Endothelial cell of umbilical vein (primary cell): ENCODE data around the gene FAM168B. TPM values are rescaled to one million over a fixed set of nuclear protein-coding genes. Genes with fewer than 3 reads are reported as not detected.

Experiments used
- BruUV-seq: library from RNA; stranded (reverse); fragments of 400-500 nt; replicated peaks from 2 replicates; lab custom pipeline; 2021; lab: Mats Ljungman, UMichigan
- CTCF ChIA-PET: fragments of 300-600, 350-600 bp; sonication (Branson Sonifier 250); formaldehyde crosslinking; loops from one replicate; lab custom pipeline; 2021; ENCODE audit warnings: antibody characterized with exemption, inconsistent platforms; lab: Charles Lee
- POLR2A ChIA-PET: fragments of 300-600, 350-600 bp; sonication (Branson Sonifier 250); formaldehyde crosslinking; loops from one replicate; lab custom pipeline; 2021; ENCODE audit warnings: antibody characterized with exemption, inconsistent platforms; lab: Charles Lee
- DNase-seq: peaks from one replicate; pipeline ENCODE4 v3.0.0-alpha.2; 2011; ENCODE audit warnings: low read depth, low spot score
- FAIRE-seq: peaks from 2 replicates; lab custom pipeline; 2011; peaks lifted over from hg19 to GRCh38; lab: Jason Lieb, UNC
- H2AFZ ChIP-seq: 2 replicates; pipeline ENCODE4 v1.6.0; 2012; ENCODE audit warnings: low read depth, low read length, control low read depth, inconsistent platforms
- H3K27ac ChIP-seq: 2 replicates; pipeline ENCODE4 v1.5.1; 2011; ENCODE audit warnings: low read depth, mild to moderate bottlenecking, control low read depth, low read length, moderate library complexity; ENCODE audit not compliant: insufficient read depth
- H3K27me3 ChIP-seq, 2 experiments: 2 replicates each; pipeline versions ENCODE4 v1.6.0 to v1.6.1; 2011; ENCODE audit warnings: low read length in 2 of 2, mixed read lengths in 1 of 2; ENCODE audit not compliant: control insufficient read depth in 2 of 2, insufficient read depth in 2 of 2
- H3K36me3 ChIP-seq, 2 experiments: 2 replicates in 1 of 2; 3 replicates in 1 of 2; pipeline ENCODE4 v1.5.1; 2011; ENCODE audit warnings: low read length in 2 of 2, mild to moderate bottlenecking in 1 of 2, moderate library complexity in 1 of 2; ENCODE audit not compliant: control insufficient read depth in 2 of 2, insufficient read depth in 2 of 2; ENCODE audit errors: extremely low read depth in 1 of 2
- H3K4me1 ChIP-seq: 3 replicates; pipeline ENCODE4 v1.5.1; 2011; ENCODE audit warnings: mild to moderate bottlenecking, low read length; ENCODE audit not compliant: control insufficient read depth, insufficient read depth; ENCODE audit errors: extremely low read depth
- H3K4me2 ChIP-seq: 2 replicates; pipeline ENCODE4 v1.6.1; 2011; ENCODE audit warnings: low read length, control low read depth, mixed read lengths; ENCODE audit not compliant: insufficient read depth
- H3K4me3 ChIP-seq, 3 experiments: fragments of 200-600 bp in 1 of 3; sonication (generic), shearing (Covaris generic) in 1 of 3; replicated peaks in 1 of 3; 2 replicates each; pipeline ENCODE4 v1.5.1; 2011 to 2016; ENCODE audit warnings: control low read depth in 3 of 3, low read length in 3 of 3, mild to moderate bottlenecking in 2 of 3, inconsistent platforms in 1 of 3, low read depth in 1 of 3, moderate library complexity in 1 of 3; ENCODE audit not compliant: insufficient read depth in 1 of 3
- H3K79me2 ChIP-seq: 2 replicates; pipeline ENCODE4 v1.6.0; 2012; ENCODE audit warnings: low read length, inconsistent platforms; ENCODE audit not compliant: control insufficient read depth, insufficient read depth
- H3K9ac ChIP-seq: replicated peaks from 2 replicates; pipeline ENCODE3; 2011; ENCODE audit warnings: low read length, control low read depth; ENCODE audit not compliant: insufficient read depth; ENCODE audit errors: extremely low read depth
- H3K9me1 ChIP-seq: replicated peaks from 3 replicates; pipeline ENCODE4 v1.6.0; 2011; ENCODE audit warnings: mild to moderate bottlenecking, low read length; ENCODE audit not compliant: control insufficient read depth, insufficient read depth; ENCODE audit errors: extremely low read depth
- H3K9me3 ChIP-seq: replicated peaks from 2 replicates; pipeline ENCODE4 v1.5.1; 2012; ENCODE audit warnings: low read length, inconsistent platforms; ENCODE audit not compliant: control insufficient read depth, insufficient read depth
- H4K20me1 ChIP-seq: replicated peaks from 2 replicates; pipeline ENCODE3; 2011; ENCODE audit warnings: mild to moderate bottlenecking, low read length; ENCODE audit not compliant: control insufficient read depth, insufficient read depth; ENCODE audit errors: extremely low read depth
- CTCF ChIP-seq, 2 donors: IDR thresholded peaks; 1 replicate in 1 of 2; 2 replicates in 1 of 2; pipeline ENCODE4 v1.5.1; 2011; ENCODE audit warnings: low read length in 2 of 2, mild to moderate bottlenecking in 2 of 2, moderate library complexity in 2 of 2, control low read depth in 1 of 2, inconsistent platforms in 1 of 2, low read depth in 1 of 2; ENCODE audit not compliant: insufficient read depth in 1 of 2; ENCODE audit errors: extremely low read depth in 1 of 2
- EZH2 ChIP-seq: IDR thresholded peaks from 2 replicates; pipeline ENCODE4 v1.6.1; 2012; ENCODE audit warnings: borderline replicate concordance, low read depth, mild to moderate bottlenecking, moderate library complexity, low read length, inconsistent platforms; ENCODE audit not compliant: severe bottlenecking
- FOS ChIP-seq: IDR thresholded peaks from 2 replicates; pipeline ENCODE4 v1.6.1; 2011; ENCODE audit warnings: mild to moderate bottlenecking, low read length, moderate library complexity, borderline replicate concordance; ENCODE audit not compliant: insufficient read depth
- GATA2 ChIP-seq: IDR thresholded peaks from 2 replicates; pipeline ENCODE4 v1.7.0; 2011; ENCODE audit warnings: low read depth, mild to moderate bottlenecking, moderate library complexity, mixed read lengths, low read length; ENCODE audit not compliant: insufficient read length, insufficient read depth
- JUN ChIP-seq: IDR thresholded peaks from 2 replicates; pipeline ENCODE4 v1.6.1; 2011; ENCODE audit warnings: borderline replicate concordance, low read depth; ENCODE audit not compliant: insufficient read length, insufficient read depth
- MAX ChIP-seq: IDR thresholded peaks from 2 replicates; pipeline ENCODE4 v1.6.1; 2011; ENCODE audit not compliant: insufficient read depth, insufficient read length
- MYC ChIP-seq: IDR thresholded peaks from one replicate; pipeline ENCODE4 v1.6.1; 2011; ENCODE audit warnings: mild to moderate bottlenecking, low read depth, low read length
- POLR2A ChIP-seq: IDR thresholded peaks from 2 replicates; pipeline ENCODE4 v1.6.1; 2012; ENCODE audit warnings: low read depth, mild to moderate bottlenecking, control low read depth, low read length
- POLR2AphosphoS5 ChIP-seq: IDR thresholded peaks from 2 replicates; pipeline ENCODE4 v1.6.1; 2012; ENCODE audit warnings: low read depth, mild to moderate bottlenecking, control low read depth, low read length, moderate library complexity; ENCODE audit not compliant: insufficient read depth
- dilution Hi-C: fragments of 300-500 bp; cut with MboI; formaldehyde crosslinking; loops from one replicate; pipeline ENCODE4 v1.15.0; 2019; ENCODE audit warnings: low sequenced_read_pairs; ENCODE audit not compliant: extremely low pct_ligation_motif_present
- intact Hi-C: fragments of 100-400 bp; cut with micrococcal nuclease; formaldehyde crosslinking; loops from one replicate; pipeline ENCODE4 v1.10.0; 2022
- polyA plus RNA-seq, 4 experiments: library from polyadenylated mRNA; depleted of rRNA in 3 of 4; stranded (reverse) in 3 of 4; unstranded in 1 of 4; fragments of >200 nt; gene quantifications; 2 replicates each; pipeline versions ENCODE4 v1.2.1 to v1.2.3, GENCODE V29; 2011 to 2012; ENCODE audit warnings: missing spikeins in 1 of 4
- total RNA-seq: library from RNA; stranded (reverse); gene quantifications from 2 replicates; pipeline ENCODE4 v1.2.3, GENCODE V29; 2021

The FAM168B gene
- total and polyA plus RNA-seq, 2 donors (not counting 3 experiments of a cell fraction or from before 2014, with no cell fraction given), result 109 to 183 TPM

- DNase-seq, result no peak
- Histone ChIP-seq H3K9me3 (no peaks in the 10 kb centered on the region), H3K27ac (no peak overlapping the region), H3K4me2 (no peak overlapping the region), H3K36me3 (peaks cover 6 to 33% of the 10 kb centered on the region in 2 experiments), H3K4me3 (no peak overlapping the region), H3K4me1 (no peaks in the 10 kb centered on the region), H3K9ac (no peak overlapping the region), H2AFZ (no peak overlapping the region), H3K27me3 (no peaks in the 10 kb centered on the region), H4K20me1 (no peaks in the 10 kb centered on the region), H3K79me2 (peaks cover 2% of the 10 kb centered on the region), H3K9me1 (no peaks in the 10 kb centered on the region)
- no TSS peak for BruUV-seq
- dilution Hi-C loops, result no loop called here
- ChIA-PET CTCF (no interaction called here), POLR2A (no interaction called here)
- FAIRE-seq, result no peak
- TF ChIP-seq MAX, result no peak
- TF ChIP-seq FOS, result no peak
- TF ChIP-seq GATA2, result no peak
- TF ChIP-seq EZH2, result no peak
- TF ChIP-seq POLR2AphosphoS5, result no peak
- TF ChIP-seq MYC, result no peak
- intact Hi-C loops, result no loop called here
These were observed 37.0 kb upstream of the FAM168B start for GRCh38 chr2:131130298-131130596.

- FAIRE-seq, result no peak
- intact Hi-C loops (no loop called here), dilution Hi-C loops (no loop called here)
- H2AFZ ChIP-seq, result no peak overlapping the region
- H3K4me1 ChIP-seq, result no peaks in the 10 kb centered on the region
- H3K4me3 ChIP-seq, result no peak overlapping the region
- peaks cover 15% of the 10 kb centered on the region for H3K79me2 ChIP-seq
- H3K27me3 ChIP-seq, result no peaks in the 10 kb centered on the region
- no peak for TF ChIP-seq EZH2
- TF ChIP-seq JUN, result no peak
- TF ChIP-seq MAX, result no peak
- no peak for TF ChIP-seq GATA2
- no peak for TF ChIP-seq MYC
- TF ChIP-seq FOS, result no peak
- no peak for TF ChIP-seq CTCF (IDR thresholded peaks at IDR 0.05; ENCODE audit: extremely low read depth in 1 of 2, insufficient read depth in 1 of 2, low read depth in 1 of 2, low read length in 2 of 2)
- TF ChIP-seq POLR2A, result no peak
- TF ChIP-seq POLR2AphosphoS5, result no peak
- no peaks in the 10 kb centered on the region for H3K9me3 ChIP-seq
- BruUV-seq, result no TSS peak
- no peak overlapping the region for H3K27ac ChIP-seq
- H3K9me1 ChIP-seq, result no peaks in the 10 kb centered on the region
- H3K36me3 ChIP-seq, result peaks cover 6 to 35% of the 10 kb centered on the region in 2 experiments
- no peak for DNase-seq
- CTCF ChIA-PET, result no interaction called here
- H3K9ac ChIP-seq, result no peak overlapping the region
- H3K4me2 ChIP-seq, result no peak overlapping the region
- POLR2A ChIA-PET, result no interaction called here
- H4K20me1 ChIP-seq, result no peaks in the 10 kb centered on the region
These were observed 34.7 kb upstream of the FAM168B start for GRCh38 chr2:131127981-131128380.
